PC-9 (cell line): Measurements from ENCODE around the gene TRIM44. TPM values are rescaled to one million over a fixed set of nuclear protein-coding genes. Genes with fewer than 3 reads are reported as not detected.

ENCODE experiments used
- BruUV-seq: library from RNA; stranded (reverse); fragments of 400-500 nt; replicated peaks from 2 replicates; lab custom pipeline; 2021; lab: Mats Ljungman, UMichigan
- CTCF ChIA-PET: fragments of 300-600 bp; sonication (Branson Sonifier 250); formaldehyde crosslinking; loops from one replicate; lab custom pipeline; 2022; ENCODE audit warnings: antibody characterized with exemption; lab: Charles Lee
- POLR2A ChIA-PET: fragments of 300-600 bp; sonication (Branson Sonifier 250); formaldehyde crosslinking; loops from one replicate; lab custom pipeline; 2022; ENCODE audit warnings: antibody characterized with exemption; ENCODE audit not compliant: unreplicated experiment; lab: Charles Lee
- DNase-seq, 2 experiments: peaks; one replicate each; pipeline versions ENCODE4 v3.0.0 to v3.0.0-alpha.2; 2015 to 2022; ENCODE audit warnings: mixed read lengths in 1 of 2
- H2AFZ ChIP-seq: fragments of 200-600 bp; sonication (generic); 2 replicates; pipeline ENCODE4 v1.8.1; 2017; ENCODE audit warnings: antibody characterized with exemption
- H3F3A ChIP-seq: fragments of 200-600 bp; sonication (generic); 2 replicates; pipeline ENCODE4 v1.8.1; 2017; ENCODE audit warnings: antibody characterized with exemption, mild to moderate bottlenecking, low read depth; ENCODE audit not compliant: insufficient read depth
- H3K27ac ChIP-seq: fragments of 200-600 bp; sonication (generic); 2 replicates; pipeline ENCODE4 v1.6.1; 2016; ENCODE audit warnings: mixed run types
- H3K27me3 ChIP-seq: fragments of 200-600 bp; sonication (generic); 2 replicates; pipeline ENCODE4 v1.6.1; 2016; ENCODE audit warnings: low read depth, mixed run types; ENCODE audit not compliant: insufficient read depth
- H3K36me3 ChIP-seq: fragments of 200-600 bp; sonication (generic); 2 replicates; pipeline ENCODE4 v1.6.1; 2016; ENCODE audit warnings: low read depth, mixed run types
- H3K4me1 ChIP-seq: fragments of 200-600 bp; sonication (generic); replicated peaks from 2 replicates; pipeline ENCODE4 v1.6.1; 2016; ENCODE audit warnings: mixed run types; ENCODE audit not compliant: insufficient read depth
- H3K4me2 ChIP-seq: fragments of 200-600 bp; sonication (generic); 2 replicates; pipeline ENCODE4 v1.6.1; 2017; ENCODE audit warnings: mixed run types
- H3K4me3 ChIP-seq: fragments of 200-600 bp; sonication (generic); 2 replicates; pipeline ENCODE4 v1.6.1; 2016; ENCODE audit warnings: mixed run types
- H3K79me2 ChIP-seq: fragments of 200-600 bp; sonication (generic); 2 replicates; pipeline ENCODE4 v1.6.1; 2017; ENCODE audit warnings: low read depth, mixed run types
- H3K9me2 ChIP-seq: fragments of 200-600 bp; sonication (generic); 2 replicates; pipeline ENCODE4 v1.8.1; 2017; ENCODE audit warnings: mild to moderate bottlenecking; ENCODE audit not compliant: insufficient read depth
- H3K9me3 ChIP-seq: fragments of 200-600 bp; sonication (generic); 2 replicates; pipeline ENCODE4 v1.8.1; 2016; ENCODE audit warnings: low read depth; ENCODE audit not compliant: insufficient read depth
- H4K20me1 ChIP-seq: fragments of 200-600 bp; sonication (generic); 2 replicates; pipeline ENCODE4 v1.8.1; 2017; ENCODE audit not compliant: insufficient read depth
- EZH2 ChIP-seq: fragments of 200-600 bp; sonication (generic); IDR thresholded peaks from 2 replicates; pipeline ENCODE4 v1.8.0; 2017; ENCODE audit warnings: antibody characterized with exemption, low read depth
- intact Hi-C: fragments of 100-400 bp; cut with micrococcal nuclease; formaldehyde crosslinking; loops from one replicate; pipeline ENCODE4 v1.10.0; 2022; ENCODE audit not compliant: unreplicated experiment
- total RNA-seq: library from RNA; stranded (reverse); gene quantifications from 2 replicates; pipeline ENCODE4 v1.2.3, GENCODE V29; 2021
- TF ChIP-seq, protein P1 (sequence below): fragments of 200-600 bp; sonication (generic); conservative IDR thresholded peaks from 2 replicates; pipeline ENCODE4 v1.6.1; 2017; ENCODE audit warnings: mixed run types, antibody characterized with exemption, mild to moderate bottlenecking, moderate library complexity

Gene TRIM44
- total RNA-seq, 1 experiment from 2014 or later: 100 TPM

DNA sequence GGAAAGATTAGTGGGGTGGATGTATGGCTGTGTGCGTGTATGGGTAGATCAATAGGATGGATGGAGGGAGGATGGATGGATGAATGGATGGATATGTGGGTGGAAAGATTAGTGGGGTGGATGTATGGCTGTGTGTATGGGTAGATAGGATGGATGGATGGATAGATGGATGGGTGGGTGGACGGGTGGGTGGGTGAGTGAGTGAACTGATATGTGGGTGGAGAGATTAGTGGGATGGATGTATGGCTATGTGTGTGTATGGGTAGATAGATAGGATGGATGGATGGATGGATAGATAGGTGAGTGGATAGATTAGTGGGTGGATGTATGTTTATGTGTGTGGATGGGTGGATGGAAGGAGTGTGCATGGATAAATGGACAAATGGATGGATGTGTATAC lies 193.7 kb downstream of the TRIM44 start:
- intact Hi-C loops: no loop called here
- Histone ChIP-seq H3K4me1 (no peaks in the 10 kb centered on the region), H3F3A (no peaks in the 10 kb centered on the region), H3K9me2 (no peaks in the 10 kb centered on the region), H3K36me3 (no peaks in the 10 kb centered on the region), H3K27ac (no peak overlapping the region), H3K9me3 (no peaks in the 10 kb centered on the region), H3K4me2 (no peak overlapping the region), H3K4me3 (no peak overlapping the region), H2AFZ (no peak overlapping the region), H3K79me2 (no peaks in the 10 kb centered on the region), H3K27me3 (no peaks in the 10 kb centered on the region), H4K20me1 (no peaks in the 10 kb centered on the region)
- no peak for DNase-seq
- POLR2A ChIA-PET: no interaction called here
- CTCF ChIA-PET: no interaction called here
- no TSS peak for BruUV-seq
- no peak for TF ChIP-seq EZH2
- TF ChIP-seq, protein P1, sequence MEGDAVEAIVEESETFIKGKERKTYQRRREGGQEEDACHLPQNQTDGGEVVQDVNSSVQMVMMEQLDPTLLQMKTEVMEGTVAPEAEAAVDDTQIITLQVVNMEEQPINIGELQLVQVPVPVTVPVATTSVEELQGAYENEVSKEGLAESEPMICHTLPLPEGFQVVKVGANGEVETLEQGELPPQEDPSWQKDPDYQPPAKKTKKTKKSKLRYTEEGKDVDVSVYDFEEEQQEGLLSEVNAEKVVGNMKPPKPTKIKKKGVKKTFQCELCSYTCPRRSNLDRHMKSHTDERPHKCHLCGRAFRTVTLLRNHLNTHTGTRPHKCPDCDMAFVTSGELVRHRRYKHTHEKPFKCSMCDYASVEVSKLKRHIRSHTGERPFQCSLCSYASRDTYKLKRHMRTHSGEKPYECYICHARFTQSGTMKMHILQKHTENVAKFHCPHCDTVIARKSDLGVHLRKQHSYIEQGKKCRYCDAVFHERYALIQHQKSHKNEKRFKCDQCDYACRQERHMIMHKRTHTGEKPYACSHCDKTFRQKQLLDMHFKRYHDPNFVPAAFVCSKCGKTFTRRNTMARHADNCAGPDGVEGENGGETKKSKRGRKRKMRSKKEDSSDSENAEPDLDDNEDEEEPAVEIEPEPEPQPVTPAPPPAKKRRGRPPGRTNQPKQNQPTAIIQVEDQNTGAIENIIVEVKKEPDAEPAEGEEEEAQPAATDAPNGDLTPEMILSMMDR: no peak

- Histone ChIP-seq H3K36me3 (no peaks in the 10 kb centered on the region), H2AFZ (no peak overlapping the region), H3K27ac (no peak overlapping the region), H3F3A (no peaks in the 10 kb centered on the region), H4K20me1 (no peaks in the 10 kb centered on the region), H3K79me2 (no peaks in the 10 kb centered on the region), H3K4me1 (no peaks in the 10 kb centered on the region), H3K4me2 (no peak overlapping the region), H3K4me3 (no peak overlapping the region), H3K9me3 (no peaks in the 10 kb centered on the region), H3K9me2 (no peaks in the 10 kb centered on the region), H3K27me3 (no peaks in the 10 kb centered on the region)
- no TSS peak for BruUV-seq
- ChIA-PET CTCF (no interaction called here), POLR2A (no interaction called here)
- TF ChIP-seq EZH2: no peak
- TF ChIP-seq, protein P1: no peak
- DNase-seq: no peak
- intact Hi-C loops: no loop called here
Measured at GRCh38 chr11:35856756-35857155, 194.2 kb downstream of the TRIM44 start.

GRCh38 chr11:35857922-35858321 lies 195.3 kb downstream of the TRIM44 start:
- no TSS peak for BruUV-seq
- CTCF ChIA-PET: no interaction called here

More at GRCh38 chr11:35857922-35858321, 195.3 kb downstream of the TRIM44 start:
- no peaks in the 10 kb centered on the region for H3F3A ChIP-seq
- no peaks in the 10 kb centered on the region for H3K36me3 ChIP-seq
- POLR2A ChIA-PET: no interaction called here
- TF ChIP-seq, protein P1: no peak
- TF ChIP-seq EZH2: no peak
- H2AFZ ChIP-seq: no peak overlapping the region
- no peaks in the 10 kb centered on the region for H3K9me3 ChIP-seq
- H3K27ac ChIP-seq: no peak overlapping the region
- DNase-seq: no peak
- intact Hi-C loops: no loop called here
- H3K4me1 ChIP-seq: no peaks in the 10 kb centered on the region
- H3K4me3 ChIP-seq: no peak overlapping the region
- no peaks in the 10 kb centered on the region for H3K79me2 ChIP-seq
- H4K20me1 ChIP-seq: no peaks in the 10 kb centered on the region
- no peaks in the 10 kb centered on the region for H3K9me2 ChIP-seq
- H3K27me3 ChIP-seq: no peaks in the 10 kb centered on the region
- no peak overlapping the region for H3K4me2 ChIP-seq
